HTERT RPE-1 (cell line): ENCODE measurements around the gene SPOCK1.
"Not testable (repeated sequence)": the region's sequence is repeated elsewhere in the genome, so short reads cannot be mapped to it uniquely, and the experiment has no call there.

Experiments
- in situ Hi-C: fragments of 300-500 bp; cut with MboI; formaldehyde crosslinking; loops from 4 replicates; pipeline ENCODE4 v1.14.3; 2020; ENCODE audit warnings: low sequenced_read_pairs

The SPOCK1 gene

DNA sequence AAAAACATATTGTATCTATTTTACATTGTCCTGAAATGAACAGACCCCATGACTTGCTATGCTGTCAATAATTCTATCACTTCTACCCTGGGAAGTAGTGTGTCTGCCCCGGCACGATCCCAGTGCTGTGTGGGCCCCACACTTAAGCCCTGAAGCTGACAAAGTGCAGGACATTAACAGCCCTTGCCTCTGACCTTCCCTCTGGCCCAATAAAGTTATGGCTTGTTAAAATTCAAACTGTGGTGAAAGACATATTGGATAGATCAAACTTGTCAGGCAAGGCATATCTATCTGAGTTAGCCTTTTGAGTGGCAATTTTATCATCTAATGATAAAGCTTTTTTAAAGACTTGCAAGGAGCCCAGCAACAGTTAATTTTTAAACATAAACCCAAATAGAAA lies 229.2 kb downstream of the SPOCK1 start:
- in situ Hi-C loops = no loop called here

DNA sequence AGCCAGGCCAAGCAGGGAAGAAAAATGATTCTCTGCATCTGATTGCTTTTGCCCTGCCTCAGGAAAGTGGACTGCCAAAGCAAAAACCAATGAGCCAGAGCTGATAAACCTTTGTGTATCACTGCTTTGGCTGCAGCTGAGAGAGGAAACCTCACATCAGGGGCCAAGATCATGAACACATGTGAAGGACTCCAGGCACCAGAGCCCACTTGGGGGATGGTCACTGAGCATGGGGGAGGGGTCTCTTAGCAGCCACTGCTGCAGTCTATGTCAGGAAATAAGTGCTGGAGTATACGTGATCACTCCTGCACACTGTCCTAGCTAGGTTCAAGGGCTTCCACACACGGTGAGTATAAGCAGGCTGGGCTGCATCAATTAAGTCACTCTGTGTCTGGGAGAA lies 229.9 kb downstream of the SPOCK1 start:
- in situ Hi-C loops = no loop called here

DNA sequence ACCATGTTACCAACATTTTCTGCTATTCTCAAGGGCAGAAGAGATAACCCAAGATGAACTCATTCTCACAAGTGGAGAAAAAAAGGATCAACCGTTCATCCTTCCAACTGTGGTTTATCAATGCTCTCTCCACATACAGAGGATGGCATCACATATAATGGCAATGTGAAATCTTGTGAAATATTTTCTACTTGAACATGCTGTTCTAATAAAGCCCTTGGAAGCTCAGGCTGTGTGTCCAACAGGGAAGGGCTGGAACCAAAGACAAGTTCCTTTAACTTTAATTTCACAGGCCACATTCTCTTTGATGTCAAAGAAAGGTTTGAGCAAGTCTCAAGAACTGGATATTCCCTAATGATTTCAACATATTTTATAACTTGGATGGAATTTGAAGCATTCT lies 230.5 kb downstream of the SPOCK1 start:
- in situ Hi-C loops = no loop called here

DNA sequence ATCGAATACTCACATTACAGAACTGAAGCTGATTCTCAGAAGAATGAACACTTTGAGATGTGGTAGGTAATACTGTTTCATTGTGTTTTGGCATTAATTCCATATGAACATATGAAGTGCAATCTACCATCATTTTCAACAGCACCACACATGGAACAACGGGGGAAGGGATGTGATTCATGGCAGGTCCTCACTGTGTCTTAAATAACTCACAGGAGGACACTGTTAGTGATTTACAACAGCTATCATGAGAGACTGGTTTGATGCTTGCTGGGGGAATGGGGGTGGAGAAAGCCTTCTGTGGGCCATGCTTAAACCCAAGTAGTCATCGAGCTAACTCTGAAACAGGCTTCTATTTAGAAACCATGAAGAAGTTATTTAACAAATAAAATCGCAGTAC lies 232.9 kb downstream of the SPOCK1 start:
- in situ Hi-C loops = no loop called here

DNA sequence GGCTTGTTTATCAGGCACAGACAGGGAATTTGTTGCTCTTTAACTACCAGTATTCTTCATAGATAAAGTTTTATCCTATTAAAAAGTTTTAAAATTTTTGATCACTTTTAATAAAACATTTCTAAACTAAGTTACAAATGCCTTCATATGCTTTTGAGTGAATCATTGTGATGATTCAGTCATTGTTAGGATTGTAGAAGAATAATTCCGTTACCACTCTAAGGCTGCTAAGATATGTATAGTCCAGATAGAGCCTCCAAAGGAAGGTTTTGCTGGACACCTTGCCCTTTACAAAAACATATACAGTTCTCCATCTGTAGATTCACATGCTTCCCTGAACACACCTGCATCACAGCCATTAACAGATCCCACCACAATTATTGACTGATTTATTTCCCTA lies 233.7 kb downstream of the SPOCK1 start:
- in situ Hi-C loops = no loop called here

DNA sequence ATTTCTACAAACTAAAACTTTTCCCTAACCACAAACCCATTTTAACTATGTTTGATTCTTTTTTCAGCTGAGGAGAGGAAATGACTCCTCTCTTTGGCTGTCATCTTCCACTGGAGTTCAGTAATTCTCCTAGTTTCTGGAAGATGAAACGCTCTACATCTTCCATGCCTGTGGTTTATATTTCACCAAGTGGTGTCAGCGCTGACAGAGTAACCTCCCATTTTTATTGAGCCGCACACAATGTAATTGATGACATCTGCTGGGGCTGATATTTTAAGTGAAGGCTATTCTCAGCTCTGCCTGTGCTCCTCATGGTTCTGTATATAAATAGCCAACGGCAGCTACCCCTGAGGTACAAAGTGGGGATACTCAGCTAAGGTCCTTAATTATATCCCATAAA lies 234.6 kb downstream of the SPOCK1 start:
- in situ Hi-C loops = no loop called here

DNA sequence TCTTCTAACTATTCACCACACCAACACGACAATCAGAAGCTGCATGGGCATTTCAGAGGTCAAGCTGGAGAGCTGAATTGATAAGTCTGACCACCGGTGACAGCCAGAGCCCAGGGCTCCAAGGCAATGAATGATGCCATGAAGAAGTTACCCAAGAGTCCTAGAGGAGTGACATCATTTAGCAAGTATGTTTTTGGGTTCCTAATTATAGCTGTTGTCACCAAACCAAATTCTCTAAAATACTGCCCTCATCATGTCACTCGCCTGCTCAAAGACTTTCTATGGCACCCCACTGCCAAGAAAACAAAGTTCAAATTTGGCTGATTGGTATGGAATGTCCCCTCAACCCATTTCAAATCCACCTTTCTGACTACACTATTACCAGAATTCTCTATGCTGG lies 235.1 kb downstream of the SPOCK1 start:
- in situ Hi-C loops = no loop called here

DNA sequence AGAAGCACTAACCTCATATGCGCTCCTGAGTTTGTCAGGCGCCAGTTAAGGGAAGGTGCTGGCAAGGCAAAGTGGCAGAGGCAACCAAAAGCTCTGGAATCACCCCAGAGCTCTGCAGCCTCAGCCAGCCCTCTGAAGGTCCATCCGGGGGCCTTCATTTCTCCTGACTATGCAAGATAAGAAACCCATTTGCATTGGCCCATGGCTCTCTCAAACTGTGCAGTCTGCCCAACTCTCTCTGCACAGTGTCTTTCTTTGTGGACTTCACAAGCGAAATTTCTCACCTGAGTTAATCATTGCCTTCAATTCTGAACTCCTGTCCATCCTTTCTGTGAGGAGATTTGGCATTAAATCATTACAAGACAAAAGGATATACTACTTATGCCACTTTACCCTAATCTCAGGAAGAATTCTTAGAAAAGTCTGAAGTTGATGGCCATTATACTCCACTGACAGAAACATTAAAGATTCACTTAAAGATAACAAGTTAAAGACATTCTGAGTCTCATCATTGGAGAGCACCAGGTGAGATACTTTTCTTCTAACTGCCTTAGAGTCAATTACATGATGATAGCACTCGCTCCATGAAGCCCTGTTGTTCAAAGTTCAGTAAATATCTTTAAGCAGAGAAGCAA lies 235.6 kb downstream of the SPOCK1 start:
- in situ Hi-C loops = no loop called here

DNA sequence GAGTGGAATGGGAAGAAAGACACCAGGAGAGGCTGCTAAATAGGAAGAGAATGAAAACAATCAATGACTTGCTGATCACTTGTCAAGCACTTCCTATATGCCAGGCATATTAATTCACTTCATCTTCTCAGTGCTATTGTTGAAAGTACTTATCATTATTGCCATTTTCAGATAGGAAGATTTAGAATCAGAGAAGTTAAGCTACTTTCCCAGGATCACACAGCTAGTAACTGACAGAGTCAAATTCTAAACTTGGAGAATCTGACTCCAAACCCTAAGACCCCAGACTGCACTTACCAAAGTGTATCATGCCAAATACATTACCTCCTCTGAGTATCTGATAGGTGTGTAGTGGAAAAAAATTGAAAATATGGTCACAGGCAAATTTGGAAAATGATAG lies 236.3 kb downstream of the SPOCK1 start:
- in situ Hi-C loops = no loop called here

DNA sequence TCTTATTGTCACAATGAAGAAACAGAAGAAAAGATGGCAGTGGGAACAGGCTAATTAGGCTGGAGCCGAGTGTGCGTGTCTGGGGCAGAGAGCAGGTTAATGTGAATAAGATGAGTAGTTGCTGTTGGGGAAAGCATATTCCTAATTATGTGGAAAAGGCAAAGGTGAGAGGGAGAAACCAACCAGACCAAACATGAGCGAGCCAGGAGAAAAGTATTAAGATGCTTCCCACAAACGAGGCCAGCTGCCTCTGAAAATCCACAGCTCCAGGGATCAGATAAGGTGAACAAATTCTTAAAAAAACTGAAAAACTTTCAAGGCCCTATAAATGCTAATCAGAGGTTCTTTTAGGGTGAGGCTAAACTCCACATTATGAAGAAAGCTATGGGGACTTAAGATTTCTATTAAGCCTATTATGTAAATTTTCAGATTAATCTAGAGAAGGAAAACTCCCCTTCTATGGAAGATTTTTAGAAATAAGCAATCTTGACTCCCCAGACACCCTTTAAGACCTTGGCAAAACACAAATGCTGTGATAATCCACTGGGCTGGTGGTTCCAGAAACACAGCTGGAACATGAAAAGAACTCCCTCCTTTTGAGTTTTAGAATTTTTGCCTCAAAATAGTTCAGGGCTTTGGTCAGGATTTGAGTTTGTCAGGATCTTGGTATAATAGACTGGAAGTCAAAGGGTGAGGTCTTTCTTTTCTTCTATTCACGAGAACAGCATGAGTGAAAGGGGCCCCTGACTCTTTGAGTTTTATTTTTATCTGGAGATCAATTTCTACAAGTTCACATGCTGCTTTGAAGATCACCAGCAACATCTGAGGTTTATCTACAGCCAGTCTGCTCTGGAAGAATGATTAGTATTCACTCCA lies 238.1 kb downstream of the SPOCK1 start:
- in situ Hi-C loops = no loop called here

DNA sequence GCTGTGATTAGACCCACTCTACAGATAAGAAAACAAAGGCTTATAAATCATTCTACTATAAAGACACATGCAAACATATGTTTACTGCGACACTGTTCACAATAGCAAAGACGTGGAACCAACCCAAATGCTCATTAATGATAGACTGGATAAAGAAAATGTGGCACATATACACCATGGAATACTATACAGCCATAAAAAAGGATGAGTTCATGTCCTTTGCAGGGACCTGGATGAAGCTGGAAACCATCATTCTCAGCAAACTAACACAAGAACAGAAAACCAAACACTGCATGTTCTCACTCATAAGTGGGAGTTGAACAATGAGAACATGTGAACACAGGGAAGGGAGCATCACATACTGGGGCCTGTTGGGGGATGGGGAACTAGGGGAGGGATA lies 240.0 kb downstream of the SPOCK1 start:
- in situ Hi-C loops = not testable (repeated sequence)

DNA sequence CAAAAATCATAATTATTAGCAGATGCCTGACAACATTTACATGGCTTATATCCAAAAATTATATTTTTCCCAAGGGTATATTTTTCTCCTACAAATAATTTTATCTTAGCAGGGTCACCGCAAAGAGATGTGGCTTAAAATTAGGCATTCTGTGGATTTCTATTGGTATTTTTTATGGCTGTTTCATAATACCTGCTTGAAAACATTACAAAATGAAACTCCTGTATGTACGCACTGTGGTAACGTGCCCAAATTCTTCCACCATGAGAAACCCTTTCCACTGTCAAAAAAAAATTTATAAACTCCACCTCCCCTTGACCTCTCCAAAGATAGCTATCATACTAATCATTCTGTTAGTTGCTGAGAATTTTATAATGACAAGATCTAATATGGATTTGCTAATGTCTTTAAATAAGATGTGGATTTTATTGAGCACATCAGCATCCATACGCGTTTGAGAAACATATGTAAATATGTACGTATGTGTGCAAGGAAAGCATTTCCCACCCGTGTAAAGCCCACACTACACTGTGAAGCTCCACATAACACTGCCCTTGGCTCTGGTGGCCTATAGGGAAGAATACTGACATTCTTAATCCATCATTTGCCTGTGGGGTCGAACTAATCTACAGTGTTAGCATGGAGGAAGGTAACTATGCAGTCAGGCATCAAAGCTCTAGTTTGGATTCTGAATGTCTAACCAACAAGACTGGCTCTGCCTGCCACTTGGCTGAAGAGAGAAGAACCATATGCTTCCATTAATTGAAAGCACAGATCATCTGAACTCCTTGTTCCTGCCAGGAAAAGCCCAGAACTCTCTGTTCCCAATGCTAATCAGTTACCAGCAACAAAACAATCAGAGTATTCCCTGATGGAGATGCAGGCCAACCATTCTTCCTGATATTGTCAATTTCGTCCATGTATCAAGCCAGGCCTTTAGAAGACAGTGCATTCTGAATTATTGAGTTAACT lies 244.7 kb downstream of the SPOCK1 start:
- in situ Hi-C loops = no loop called here

DNA sequence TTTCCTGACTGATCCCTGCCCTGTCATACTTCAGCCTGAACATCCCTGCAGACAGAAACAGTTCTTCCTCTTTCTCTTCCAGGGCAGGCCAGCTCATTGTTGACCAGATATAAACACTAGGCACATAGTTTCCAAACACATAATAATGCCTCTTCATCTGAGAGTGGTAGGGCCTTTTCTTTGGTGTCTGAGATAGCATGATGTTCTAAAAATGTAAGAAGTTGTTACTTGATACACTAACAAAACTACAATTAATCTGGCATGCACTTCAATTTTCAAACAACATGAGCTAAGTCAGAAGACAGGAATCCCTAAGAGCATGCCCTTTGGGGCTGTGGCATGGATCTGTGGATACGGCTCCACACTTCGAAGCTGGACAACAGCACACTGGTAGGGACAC lies 246.6 kb downstream of the SPOCK1 start:
- in situ Hi-C loops = no loop called here

DNA sequence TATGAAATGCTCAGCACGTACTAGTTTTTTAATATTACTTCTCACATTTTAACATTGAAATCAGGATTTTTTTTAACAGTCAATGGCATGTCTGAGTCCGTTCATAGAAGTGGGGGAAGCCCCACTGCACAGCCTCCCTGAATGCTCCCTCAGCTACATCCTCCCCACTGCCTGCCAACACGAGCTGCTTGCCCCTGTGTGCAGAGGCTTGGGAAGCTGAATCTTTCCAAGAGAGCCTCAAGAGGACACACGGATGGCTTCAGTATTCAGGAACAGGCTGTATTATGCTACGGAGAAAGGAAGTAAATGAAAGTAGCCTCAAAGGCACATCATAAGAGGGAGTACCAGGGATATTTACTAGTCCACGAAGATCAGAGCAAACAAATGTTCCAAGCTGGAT lies 248.7 kb downstream of the SPOCK1 start:
- in situ Hi-C loops = no loop called here

DNA sequence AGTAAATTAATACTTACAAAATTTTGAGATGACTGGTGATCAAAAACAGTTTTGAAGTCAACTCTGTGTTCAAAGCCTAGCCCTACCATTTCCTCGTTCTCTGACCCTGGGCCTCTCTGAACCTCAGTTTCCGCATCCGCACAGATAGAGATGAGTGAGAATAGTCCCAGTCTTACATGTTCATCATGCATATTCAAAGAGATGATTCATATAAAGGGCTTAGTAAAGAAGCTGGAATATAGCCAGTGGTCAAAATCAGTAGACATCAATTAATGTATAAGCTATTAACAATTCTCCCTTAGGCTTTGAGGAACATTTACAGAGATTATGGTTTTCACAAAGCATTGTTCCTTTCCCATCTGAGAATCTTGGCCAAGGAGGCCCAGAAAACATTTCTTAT lies 250.6 kb downstream of the SPOCK1 start:
- in situ Hi-C loops = no loop called here

DNA sequence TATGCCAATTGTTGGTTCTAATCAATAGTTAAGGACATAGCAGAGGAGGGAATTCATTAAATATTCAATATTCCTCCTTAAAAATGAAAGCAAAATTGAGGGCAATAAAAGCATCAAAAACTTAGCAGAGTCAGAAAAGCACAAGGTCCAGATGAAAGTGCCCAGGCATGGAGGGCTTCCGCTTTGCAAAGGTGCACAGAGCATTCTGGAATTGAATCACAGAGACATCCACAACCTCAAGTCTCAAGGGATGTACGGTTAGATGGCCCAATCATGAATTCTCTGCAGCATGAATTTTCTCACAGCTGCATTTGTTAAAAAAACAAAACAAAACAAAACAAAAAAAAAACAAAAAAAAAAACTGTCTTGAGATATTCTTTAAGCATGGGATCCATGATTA lies 253.7 kb downstream of the SPOCK1 start:
- in situ Hi-C loops = no loop called here

DNA sequence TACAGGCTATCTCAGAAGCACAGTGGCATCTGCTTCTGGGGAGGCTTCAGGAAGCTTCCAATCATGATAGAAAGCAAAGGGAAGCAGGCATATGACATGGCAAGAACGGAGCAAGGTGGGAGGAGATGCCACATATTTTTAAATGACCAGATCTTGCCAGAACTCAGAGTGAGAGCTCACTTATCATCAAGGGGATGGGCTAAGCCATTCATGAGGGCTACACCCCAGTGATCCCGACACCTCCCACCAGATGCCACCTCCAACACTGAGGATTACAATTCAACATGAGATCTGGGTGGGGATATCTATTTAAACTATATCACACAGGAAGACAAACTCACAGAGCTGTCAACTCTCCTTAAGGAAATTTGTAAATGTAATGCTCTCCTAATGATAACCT lies 258.8 kb downstream of the SPOCK1 start:
- in situ Hi-C loops = no loop called here

DNA sequence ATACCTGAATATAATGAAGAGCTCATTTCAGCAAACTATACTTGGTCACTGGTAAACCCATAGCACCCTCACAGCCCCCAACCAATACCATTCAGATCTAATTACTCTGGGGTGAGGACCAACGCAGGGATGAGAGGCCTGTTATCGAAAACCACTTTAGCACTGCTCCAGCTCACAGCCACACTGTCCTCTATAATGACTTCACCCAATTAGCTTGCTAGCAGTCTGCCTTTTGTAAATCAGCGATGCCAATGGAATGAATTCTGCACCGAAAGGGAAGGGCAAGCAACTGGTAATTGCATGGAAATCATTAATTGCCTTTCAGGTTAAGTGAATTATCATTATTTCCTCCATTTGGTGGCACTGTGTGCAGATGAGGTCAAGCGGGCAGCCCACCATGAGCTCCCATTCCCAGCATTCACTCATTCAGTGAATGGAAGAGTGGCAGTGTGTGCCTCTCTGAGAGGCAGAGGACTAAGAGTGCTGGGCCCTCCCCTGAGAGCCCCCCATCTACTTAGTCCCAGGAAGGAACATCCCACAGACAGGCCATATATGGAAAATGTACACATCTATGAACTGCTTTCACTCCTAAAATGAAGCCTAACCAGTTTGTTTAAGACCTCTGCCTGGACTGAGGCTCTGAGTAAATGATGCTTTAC lies 262.1 kb downstream of the SPOCK1 start:
- in situ Hi-C loops = no loop called here

DNA sequence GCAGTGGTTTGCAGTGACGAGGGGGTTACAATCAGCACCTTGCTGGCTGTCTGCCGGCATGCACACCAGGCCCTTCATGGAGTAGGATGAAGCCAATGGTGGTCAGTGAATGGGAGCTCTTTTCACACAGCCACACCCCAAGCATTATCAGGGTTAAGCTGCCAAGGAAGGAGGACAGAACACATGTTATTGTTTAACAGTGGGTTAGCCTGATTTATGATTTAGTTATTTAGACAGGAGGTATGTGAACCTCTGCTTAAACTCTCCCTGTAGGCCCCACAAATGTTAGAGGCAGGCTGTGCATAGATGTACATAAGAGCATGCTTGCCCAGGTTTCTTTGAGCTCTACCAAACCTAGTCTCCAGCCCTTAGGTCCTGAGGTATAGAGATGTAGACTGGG lies 262.9 kb downstream of the SPOCK1 start:
- in situ Hi-C loops = no loop called here

DNA sequence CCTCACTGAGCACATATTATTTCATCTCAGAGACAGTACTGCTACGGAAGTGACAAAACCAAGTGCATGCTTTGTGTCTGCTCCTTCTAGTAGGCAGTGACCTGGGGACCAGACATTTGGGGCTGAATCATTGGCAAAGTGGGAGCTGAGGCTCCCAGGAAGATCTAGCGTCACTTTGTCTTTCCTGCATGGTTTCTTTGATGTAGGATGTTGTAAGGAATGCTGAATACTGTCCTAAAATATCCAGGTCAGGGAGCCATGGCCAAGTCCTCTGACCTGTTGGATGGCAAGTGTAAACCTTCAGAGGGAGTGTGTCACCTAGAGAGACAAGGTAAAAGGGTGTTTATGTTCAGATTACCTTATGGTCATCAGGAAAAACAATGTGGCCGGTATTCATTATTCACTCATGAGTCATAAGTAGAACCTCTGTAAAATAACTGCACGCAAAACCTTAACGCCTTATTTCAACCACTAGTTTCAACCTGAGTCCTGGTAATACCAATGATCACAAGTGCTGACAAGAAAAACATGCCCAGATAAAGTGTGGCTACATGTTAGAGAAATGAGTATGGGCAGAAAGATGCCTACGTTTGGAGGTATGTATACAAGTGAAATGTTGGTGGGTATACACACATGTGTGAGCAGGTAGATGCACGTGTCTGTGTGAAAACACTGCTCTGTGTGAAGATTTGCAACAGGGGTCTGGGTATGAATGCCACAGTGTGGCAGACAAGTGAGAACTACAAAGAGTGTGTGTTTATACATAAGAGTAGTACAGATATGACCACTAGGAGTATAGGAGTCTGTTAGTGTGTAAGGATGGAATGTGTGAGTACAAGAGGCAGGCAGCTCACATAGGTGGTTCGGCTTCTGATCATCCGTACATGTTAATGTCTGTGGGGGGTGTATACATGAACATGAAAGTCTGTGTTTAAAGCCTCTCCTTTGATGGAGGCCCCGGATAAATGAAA lies 263.9 kb downstream of the SPOCK1 start:
- in situ Hi-C loops = no loop called here
